HG03039 (cell line): Measurements from ENCODE around the gene ARHGAP6.
"Not testable (repeated sequence)": the region's sequence is repeated elsewhere in the genome, so short reads cannot be mapped to it uniquely, and the experiment has no call there.

Experiments used
- ATAC-seq: cut with Tn5 transposase; IDR thresholded peaks from one replicate; pipeline ENCODE4 v1.9.1; 2021; ENCODE audit warnings: mild to moderate bottlenecking, moderate library complexity; ENCODE audit not compliant: unreplicated experiment

ARHGAP6 gene

DNA sequence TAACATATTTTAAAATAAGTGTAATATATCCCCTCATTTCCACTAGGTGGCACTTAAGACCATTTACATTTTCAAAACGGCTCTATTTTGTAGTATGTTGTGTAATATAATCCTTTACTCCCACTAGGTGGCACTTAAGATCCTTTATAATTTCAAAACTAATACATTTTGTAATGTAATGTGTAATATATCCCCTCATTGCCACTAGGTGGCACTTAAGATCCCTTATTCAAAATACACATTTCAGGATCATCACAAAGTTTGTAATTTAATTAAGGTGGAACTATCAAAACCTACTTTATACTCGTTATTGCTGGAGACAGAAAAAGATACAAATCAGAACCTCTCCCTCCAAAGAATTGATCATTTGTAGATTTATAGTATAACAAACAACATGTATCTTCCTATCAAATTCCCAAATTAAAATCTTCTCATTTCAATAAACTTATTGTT, 132.5 kb downstream of the ARHGAP6 start:
- ATAC-seq, result no peak

- ATAC-seq, result no peak
Measured at GRCh38 chrX:11532291-11533078, 133.2 kb downstream of the ARHGAP6 start.

- ATAC-seq, result no peak
Measured at GRCh38 chrX:11531226-11531625, 134.5 kb downstream of the ARHGAP6 start.

- no peak for ATAC-seq
Measured at GRCh38 chrX:11530621-11531020, 135.1 kb downstream of the ARHGAP6 start.

GRCh38 chrX:11528623-11529022, 137.1 kb downstream of the ARHGAP6 start:
- ATAC-seq, result no peak

GRCh38 chrX:11525685-11526084, 140.0 kb downstream of the ARHGAP6 start:
- no peak for ATAC-seq

DNA sequence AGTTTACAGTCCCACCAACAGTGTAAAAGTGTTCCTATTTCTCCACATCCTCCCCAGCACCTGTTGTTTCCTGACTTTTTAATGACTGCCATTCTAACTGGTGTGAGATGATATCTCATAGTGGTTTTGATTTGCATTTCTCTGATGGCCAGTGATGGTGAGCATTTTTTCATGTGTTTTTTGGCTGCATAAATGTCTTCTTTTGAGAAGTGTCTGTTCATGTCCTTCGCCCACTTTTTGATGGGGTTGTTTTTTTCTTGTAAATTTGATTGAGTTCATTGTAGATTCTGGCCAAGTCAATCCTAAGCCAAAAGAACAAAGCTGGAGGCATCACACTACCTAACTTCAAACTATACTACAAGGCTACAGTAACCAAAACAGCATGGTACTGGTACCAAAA, 146.5 kb downstream of the ARHGAP6 start:
- ATAC-seq, result not testable (repeated sequence)

- no peak for ATAC-seq
Measured at GRCh38 chrX:11509786-11510185, 155.9 kb downstream of the ARHGAP6 start.

- ATAC-seq, result no peak
Measured at GRCh38 chrX:11504234-11504633, 161.5 kb downstream of the ARHGAP6 start.

DNA sequence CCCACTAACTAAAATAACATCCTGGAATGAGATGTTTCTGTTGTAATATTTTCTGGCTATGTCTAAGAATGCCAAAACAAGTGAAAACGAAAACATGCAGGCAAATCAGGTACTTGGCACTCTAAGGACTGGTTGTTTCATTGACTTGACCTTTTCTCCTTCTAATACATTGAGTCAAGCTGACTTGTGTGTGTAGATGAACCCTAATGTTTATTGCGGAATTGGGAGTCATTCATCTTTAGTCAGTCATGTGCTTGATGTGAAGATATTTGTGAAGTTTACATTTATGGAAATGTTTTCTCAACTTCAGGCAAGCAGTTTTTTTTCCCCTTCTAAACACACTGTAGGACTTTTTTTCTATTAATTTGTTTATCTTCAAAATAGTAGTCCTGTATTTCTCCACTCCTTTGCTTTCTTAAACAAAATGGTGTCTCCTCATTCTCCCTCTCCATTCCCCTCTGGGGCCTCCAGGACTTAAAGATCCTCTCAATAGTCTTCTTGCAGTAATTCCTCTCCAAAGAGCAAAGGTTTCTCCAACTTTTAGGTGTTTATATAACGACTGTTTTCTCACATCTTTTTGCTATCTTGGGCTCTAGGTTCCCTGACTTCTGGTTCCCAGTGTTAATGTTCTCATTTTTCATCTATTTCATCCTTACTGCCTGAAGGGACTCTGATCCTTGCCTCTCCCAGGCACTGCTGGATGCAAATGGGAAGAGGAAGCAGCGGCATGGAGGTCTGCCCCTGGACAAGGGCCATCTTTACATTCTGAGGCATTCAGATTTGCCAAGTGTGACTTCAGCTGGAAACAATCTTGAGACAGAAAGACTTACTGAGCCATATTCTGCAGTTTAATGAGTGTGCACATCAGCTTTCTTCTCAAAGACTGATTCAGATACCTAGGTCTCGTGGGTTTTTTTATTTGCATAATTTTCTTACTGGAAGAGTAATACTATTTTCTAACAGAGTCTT, 166.4 kb downstream of the ARHGAP6 start:
- ATAC-seq, result no peak

DNA sequence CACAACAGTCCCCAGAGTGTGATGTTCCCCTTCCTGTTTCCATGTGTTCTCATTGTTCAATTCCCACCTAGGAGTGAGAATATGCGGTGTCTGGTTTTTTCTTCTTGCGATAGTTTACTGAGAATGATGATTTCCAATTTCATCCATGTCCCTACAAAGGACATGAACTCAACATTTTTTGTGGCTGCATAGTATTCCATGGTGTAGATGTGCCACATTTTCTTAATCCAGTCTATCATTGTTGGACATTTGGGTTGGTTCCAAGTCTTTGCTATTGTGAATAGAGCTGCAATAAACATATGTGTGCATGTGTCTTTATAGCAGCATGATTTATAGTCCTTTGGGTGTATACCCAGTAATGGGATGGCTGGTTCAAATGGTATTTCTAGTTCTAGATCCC, 174.3 kb downstream of the ARHGAP6 start:
- not testable (repeated sequence) for ATAC-seq

- ATAC-seq, result no peak
Measured at GRCh38 chrX:11484290-11484689, 181.4 kb downstream of the ARHGAP6 start.

DNA sequence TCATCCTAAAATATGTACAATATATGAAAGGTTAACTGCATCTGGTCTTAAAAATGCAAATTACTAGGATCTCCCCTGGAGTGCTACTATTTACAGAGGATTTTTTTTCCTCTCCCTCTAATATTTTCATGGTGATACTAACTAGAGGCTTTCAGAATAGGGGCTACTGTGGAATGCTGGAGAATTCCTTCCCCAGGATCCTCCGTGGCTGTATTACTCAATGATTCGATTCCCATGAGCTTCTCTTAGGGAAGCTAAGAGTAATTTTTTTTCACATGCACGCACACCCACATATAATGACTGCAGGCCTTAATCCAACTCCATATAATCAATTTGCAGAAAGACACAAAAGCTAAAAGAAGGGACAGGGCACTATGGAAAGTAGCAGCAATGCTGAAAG, 184.7 kb downstream of the ARHGAP6 start:
- ATAC-seq, result no peak

GRCh38 chrX:11480626-11481025, 185.1 kb downstream of the ARHGAP6 start:
- no peak for ATAC-seq

GRCh38 chrX:11478911-11479310, 186.8 kb downstream of the ARHGAP6 start:
- no peak for ATAC-seq

DNA sequence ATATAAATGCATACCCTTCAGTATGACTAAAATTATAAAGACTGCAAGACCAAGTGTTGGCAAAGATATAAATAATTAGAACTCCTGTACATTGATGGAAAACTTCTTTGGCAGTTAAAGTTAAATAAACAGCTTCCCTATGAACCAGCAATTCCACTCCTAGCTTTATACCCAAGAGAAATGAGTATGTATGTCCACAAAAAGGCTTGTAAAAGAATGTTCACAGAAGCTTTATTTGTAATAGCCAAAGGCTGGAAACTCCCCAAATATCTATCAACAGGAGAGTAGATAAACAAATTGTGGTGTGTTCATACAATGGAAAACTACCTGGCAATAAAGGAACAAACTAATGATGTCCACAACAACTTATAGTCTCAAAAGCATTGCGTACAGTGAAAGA, 187.7 kb downstream of the ARHGAP6 start:
- ATAC-seq, result no peak

GRCh38 chrX:11474576-11474975, 191.1 kb downstream of the ARHGAP6 start:
- ATAC-seq, result no peak

DNA sequence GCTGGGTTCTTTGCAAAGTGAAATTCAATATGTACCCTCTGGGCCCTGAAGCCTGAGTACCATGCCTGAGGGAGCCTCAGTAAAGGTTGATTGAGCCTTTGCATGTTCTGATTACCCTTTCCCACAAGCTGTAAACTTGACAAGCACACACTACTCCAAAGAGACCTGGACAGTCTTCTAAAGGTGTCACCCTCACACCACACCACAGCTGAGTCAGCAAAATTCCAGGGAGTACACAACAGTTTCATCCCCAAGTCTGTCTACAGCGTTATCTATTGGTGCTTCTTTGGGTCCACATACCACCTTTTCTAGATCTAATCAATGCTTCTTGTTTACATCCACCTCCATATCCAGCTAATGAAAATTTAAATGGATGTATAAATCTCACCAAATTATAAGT, 191.7 kb downstream of the ARHGAP6 start:
- no peak for ATAC-seq

DNA sequence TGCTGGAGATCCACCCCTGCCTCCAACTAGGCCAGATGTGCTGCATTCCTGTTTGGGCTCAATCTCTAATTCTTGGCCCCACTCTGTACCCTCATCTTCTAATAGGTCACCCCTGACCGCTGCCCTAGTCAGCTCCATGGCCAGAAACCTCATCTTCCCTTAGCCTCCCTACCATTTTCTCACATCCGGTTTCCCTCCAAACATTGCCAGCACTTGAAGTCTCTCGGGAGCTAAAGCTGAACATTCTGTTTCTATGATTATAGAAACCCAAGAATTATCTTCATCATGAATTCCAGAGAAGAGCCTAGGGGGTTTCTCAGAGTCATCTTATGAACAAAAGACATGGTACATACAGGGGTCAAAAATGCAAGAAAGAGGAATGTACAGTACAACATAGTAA, 192.8 kb downstream of the ARHGAP6 start:
- ATAC-seq, result no peak

DNA sequence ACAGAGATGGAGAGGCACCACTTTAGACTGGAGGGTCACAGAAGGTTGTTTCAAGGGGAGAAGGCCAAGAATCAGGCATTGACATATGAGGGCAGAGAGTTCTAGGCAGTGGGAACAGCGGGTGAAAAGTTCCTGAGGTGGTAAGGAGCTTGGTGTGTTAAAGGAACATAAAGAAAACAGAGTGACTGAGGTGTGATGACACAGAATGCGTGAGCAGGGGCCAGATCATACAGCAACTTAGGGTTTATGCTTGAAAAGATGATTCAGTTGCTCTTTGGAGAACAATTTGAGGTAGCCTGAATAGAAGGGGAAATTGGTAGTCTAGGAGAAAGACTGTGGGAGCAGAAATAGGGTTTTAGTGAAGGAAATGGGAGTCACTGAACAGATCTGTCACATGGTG, 193.3 kb downstream of the ARHGAP6 start:
- no peak for ATAC-seq

DNA sequence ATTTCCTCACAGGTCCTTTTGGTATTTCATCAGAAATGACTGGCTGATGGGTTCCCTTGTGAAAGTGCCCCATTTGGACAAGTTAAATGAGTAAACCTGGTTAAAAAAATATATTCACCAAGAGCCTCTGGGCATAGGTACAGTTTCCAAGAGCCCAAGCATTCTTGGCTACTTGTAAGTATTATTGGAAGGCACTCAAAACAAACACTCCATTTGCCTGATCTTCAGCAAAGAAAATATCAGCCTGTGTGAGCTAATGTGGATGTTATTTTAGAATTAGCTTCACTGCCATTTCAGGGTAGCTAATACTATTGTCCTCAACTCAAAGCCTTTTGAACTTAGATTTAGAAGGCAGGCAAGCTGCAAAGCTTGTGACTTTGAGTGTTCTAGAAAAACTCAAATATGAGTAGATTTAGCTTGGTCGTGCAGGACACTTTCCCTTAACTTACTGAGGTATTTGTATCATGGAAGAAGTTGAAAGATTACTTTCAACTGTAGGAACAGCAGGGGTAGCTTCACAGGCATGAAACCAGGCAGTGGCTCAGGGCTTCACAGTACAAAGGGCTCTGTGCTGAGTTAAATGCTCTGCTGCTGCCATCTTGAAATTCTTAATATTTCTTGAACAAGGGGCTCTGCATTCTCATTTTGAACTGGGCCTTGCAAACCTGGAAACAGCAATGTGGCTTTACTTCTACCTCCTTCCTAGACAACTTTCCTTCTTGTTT, 195.3 kb downstream of the ARHGAP6 start:
- ATAC-seq, result no peak
